OCI-M2 (cell line): ENCODE measurements around the gene NAT14.
"Not testable (repeated sequence)": the region's sequence is repeated elsewhere in the genome, so short reads cannot be mapped to it uniquely, and the experiment has no call there.

ENCODE experiments used
- DNase-seq: peaks from one replicate; lab custom pipeline; 2025; ENCODE audit not compliant: unreplicated experiment; lab: John Stamatoyannopoulos, UW

Gene NAT14

DNA sequence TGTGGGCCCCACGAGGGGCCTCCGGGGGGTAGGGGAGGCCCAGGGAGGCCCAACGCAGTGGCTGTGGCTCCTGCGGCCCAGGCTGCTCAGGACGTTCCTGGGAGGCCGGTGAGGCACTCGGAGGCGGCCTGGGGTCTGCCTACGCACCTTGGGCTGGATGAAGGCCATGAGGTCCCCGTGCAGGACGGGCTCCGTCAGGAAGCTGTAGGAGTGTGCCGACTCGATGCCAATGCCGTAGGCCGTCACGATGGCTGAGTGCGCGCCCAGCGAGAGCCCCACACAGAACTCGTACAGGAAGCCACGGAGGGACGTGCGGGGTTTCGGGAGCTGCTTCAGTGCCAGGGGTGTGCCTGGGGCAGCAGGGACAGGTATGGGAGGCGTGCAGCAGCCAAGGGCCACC, 46.0 kb downstream of the NAT14 start:
- no peak for DNase-seq

DNA sequence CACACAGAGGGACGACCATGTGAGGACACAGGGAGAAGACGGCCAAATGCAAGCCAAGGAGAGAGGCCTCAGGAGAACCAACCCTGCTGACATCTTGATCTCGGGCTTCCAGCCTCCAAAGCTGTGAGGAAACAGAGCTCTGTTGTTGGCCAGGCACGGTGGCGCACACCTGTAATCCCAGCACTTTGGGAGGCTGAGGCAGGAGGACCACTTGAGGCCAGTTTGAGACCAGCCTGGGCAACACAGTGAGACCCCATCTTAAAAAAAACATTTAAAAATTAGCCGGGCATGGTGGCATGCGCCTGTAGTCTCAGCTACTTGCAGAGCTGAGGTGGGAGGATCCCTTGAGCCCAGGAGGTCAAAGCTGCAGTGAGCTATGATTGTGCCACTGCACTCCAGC, 49.3 kb downstream of the NAT14 start:
- not testable (repeated sequence) for DNase-seq

DNA sequence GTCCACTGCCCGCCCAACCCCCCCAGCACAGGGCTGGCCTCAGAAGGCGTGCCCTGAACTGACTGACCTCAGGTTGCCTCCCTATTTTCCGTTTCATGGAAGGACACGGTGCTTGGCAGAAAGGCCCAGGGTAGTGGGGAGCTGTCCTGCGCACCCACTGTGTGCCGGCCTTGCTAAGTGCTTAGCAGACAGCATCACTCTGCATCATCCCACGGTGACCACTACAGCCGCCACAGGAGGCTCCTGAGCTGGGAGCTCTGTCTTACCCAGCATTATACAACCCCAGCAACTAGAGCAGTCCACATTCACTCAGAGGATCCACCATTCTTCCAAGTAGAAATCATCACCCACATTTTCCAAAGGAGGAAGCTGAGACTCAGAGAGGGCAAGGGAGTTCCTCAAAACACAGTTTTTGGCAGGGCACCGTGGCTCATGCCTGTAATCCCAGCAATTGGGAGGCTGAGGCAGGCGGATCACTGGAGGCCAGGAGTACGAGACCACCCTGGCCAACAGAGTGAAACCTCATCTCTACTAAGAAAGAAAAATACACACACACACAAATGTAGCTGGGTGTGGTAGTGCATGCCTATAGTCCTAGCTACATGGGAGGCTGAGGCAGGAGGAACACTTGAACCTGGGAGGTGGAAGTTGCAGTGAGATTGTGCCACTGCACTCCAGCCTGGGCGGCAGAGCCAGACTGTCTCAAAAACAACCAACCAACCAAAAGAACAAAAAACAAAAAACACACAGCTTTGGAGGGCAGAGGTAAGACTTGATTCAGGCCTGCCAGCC, 50.4 kb downstream of the NAT14 start:
- DNase-seq: no peak

DNA sequence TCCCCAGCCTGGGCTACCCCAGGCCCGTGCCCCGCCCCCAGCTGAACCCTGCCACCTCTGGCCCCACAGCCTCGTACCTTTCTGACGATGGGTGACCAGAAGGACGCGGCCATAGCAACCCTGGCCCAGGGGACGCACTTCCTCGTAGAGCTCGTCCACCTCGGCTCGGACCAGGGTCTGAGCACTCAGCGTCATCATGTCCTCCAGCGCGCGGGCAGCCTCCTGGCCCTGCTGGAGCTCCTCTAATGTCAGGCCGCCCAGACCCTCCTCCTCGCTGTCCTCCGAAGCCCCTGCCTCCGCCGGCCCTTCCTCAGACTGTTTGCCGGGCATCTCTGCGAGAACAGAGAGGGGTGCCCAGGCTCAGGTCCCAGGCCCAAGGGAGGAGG, 51.0 kb downstream of the NAT14 start:
- DNase-seq: no peak

DNA sequence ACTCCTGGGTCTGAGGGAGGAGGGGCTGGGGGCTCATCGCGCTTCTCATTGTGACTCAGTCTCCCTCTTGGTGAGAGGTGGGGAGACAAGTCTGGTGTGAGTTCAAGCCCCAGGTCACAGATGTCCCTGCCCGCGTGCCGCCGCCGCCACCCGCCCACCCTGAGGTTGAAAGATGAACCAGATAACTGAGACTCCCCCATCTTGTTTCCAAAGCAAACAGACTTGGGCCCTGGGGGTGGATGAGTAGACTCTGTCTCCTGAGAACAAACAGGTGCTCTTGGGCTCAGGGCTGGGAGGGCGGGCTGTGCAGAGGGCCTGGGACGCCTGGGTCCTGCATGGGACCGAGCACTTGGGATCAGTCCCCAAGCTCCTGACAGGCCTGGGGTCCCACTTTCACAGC, 51.4 kb downstream of the NAT14 start:
- no peak for DNase-seq
